K562 (cell line): ENCODE results near the gene UFSP1. TPM values are rescaled to one million over a fixed set of nuclear protein-coding genes. Genes with fewer than 3 reads are reported as not detected.
A peak's percentile ranks its signal among the peaks of the same experiment; 100 is the strongest.

Experiments used
- CREBBP ChIP-seq: IDR thresholded peaks from one replicate; pipeline ENCODE4 v1.6.1; 2012; ENCODE audit warnings: low read depth, mild to moderate bottlenecking, control low read depth, inconsistent platforms, low read length
- EWSR1 ChIP-seq: fragments of 450-650 bp; IDR thresholded peaks from 2 replicates; pipeline ENCODE4 v1.6.1; 2018; ENCODE audit warnings: borderline replicate concordance, mild to moderate bottlenecking, low read depth, moderate library complexity; ENCODE audit not compliant: partially characterized antibody
- FOXK1 ChIP-seq: sonication (generic); formaldehyde crosslinking; IDR thresholded peaks from 2 replicates; pipeline ENCODE4 v1.8.0; 2022; ENCODE audit warnings: missing genetic modification reagents, mild to moderate bottlenecking, borderline replicate concordance
- GATAD2A ChIP-seq: fragments of 450-650 bp; IDR thresholded peaks from 2 replicates; pipeline ENCODE4 v1.6.1; 2017
- LCOR ChIP-seq: sonication (generic); formaldehyde crosslinking; IDR thresholded peaks from 2 replicates; pipeline ENCODE4 v1.8.0; 2022; ENCODE audit warnings: mild to moderate bottlenecking, missing genetic modification reagents
- NR1H2 ChIP-seq: sonication (generic); formaldehyde crosslinking; IDR thresholded peaks from 2 replicates; pipeline ENCODE4 v1.4.0; 2020; ENCODE audit warnings: mild to moderate bottlenecking, missing genetic modification reagents
- RBM17 ChIP-seq: fragments of 200-400 bp; formaldehyde crosslinking; IDR thresholded peaks from 2 replicates; pipeline ENCODE4 v1.6.1; 2017; ENCODE audit warnings: low read depth, mild to moderate bottlenecking, low read length, borderline replicate concordance
- SRSF9 ChIP-seq: fragments of 200-400 bp; formaldehyde crosslinking; IDR thresholded peaks from 2 replicates; pipeline ENCODE4 v1.6.1; 2017; ENCODE audit warnings: low read depth, low read length, borderline replicate concordance
- TARDBP ChIP-seq: fragments of 450-650 bp; IDR thresholded peaks from 2 replicates; pipeline ENCODE4 v1.6.1; 2016
- THRAP3 ChIP-seq: fragments of 450-650 bp; IDR thresholded peaks from 2 replicates; pipeline ENCODE4 v1.6.1; 2016; ENCODE audit warnings: mild to moderate bottlenecking, inconsistent platforms, borderline replicate concordance
- YBX1 ChIP-seq: fragments of 450-650 bp; IDR thresholded peaks from 2 replicates; pipeline ENCODE4 v1.7.1; 2016; ENCODE audit warnings: mild to moderate bottlenecking
- polyA plus RNA-seq, 8 experiments: library from polyadenylated mRNA; depleted of rRNA in 4 of 8; stranded (reverse) in 5 of 8; unstranded in 3 of 8; fragments of >200 nt; fragmentation: Nextera tagmentation in 2 of 8; fragmentation: Illumina TruSeq in 1 of 8; extraction: Ambion mirVana in 2 of 8; extraction: Trizol in 1 of 8; gene quantifications; 2 replicates each; pipeline versions ENCODE4 v1.2.1 to v1.2.3, GENCODE V29; 2011 to 2014; ENCODE audit warnings: inconsistent platforms in 1 of 8, missing spikeins in 1 of 8
- total RNA-seq, 7 experiments: library from RNA; depleted of rRNA in 6 of 7; stranded (reverse); fragments of >200 nt in 6 of 7; fragmentation: Illumina TruSeq in 2 of 7; extraction: Trizol in 2 of 7; gene quantifications; 2 replicates each; pipeline versions ENCODE4 v1.2.1 to v1.2.3, GENCODE V29; 2011 to 2021; ENCODE audit warnings: low replicate concordance in 1 of 7
- TF ChIP-seq, protein P1 (sequence below): IDR thresholded peaks from 2 replicates; pipeline ENCODE4 v1.6.1; 2011; ENCODE audit warnings: borderline replicate concordance, low read depth, mild to moderate bottlenecking, moderate library complexity, low read length; ENCODE audit not compliant: insufficient read depth, poor library complexity, severe bottlenecking
- TF ChIP-seq, protein P2 (sequence below): fragments of 450-650 bp; conservative IDR thresholded peaks from 2 replicates; pipeline ENCODE4 v1.6.1; 2016; ENCODE audit warnings: missing genetic modification characterization, low read depth, mild to moderate bottlenecking, missing compliant biosample characterization, moderate library complexity
- TF ChIP-seq, protein P3 (sequence below): fragments of 450-650 bp; IDR thresholded peaks from 2 replicates; pipeline ENCODE4 v1.6.1; 2016; ENCODE audit warnings: missing biosample characterization, missing genetic modification characterization
- TF ChIP-seq, protein P4 (sequence below): fragments of 200-400 bp; formaldehyde crosslinking; IDR thresholded peaks from 2 replicates; pipeline ENCODE4 v1.6.1; 2017; ENCODE audit warnings: mild to moderate bottlenecking, low read depth, low read length, moderate library complexity
- TF ChIP-seq, protein P5 (sequence below): fragments of 250-450 bp; sonication (Bioruptor Pico); IDR thresholded peaks from 2 replicates; pipeline ENCODE4 v1.8.0; 2021; ENCODE audit warnings: borderline replicate concordance, mild to moderate bottlenecking, moderate library complexity; ENCODE audit not compliant: poor library complexity, severe bottlenecking
- TF ChIP-seq, protein P6 (sequence below): fragments of 450-650 bp; IDR thresholded peaks from 2 replicates; pipeline ENCODE4 v1.7.1; 2018; ENCODE audit warnings: mild to moderate bottlenecking, low read depth; ENCODE audit not compliant: partially characterized antibody

UFSP1 gene
- total and polyA plus RNA-seq, 9 of the 15 experiments (the other 6 are each of a cell fraction or from before 2014, with no cell fraction given): 0.50 to 18.8 (median 2.1) TPM

DNA sequence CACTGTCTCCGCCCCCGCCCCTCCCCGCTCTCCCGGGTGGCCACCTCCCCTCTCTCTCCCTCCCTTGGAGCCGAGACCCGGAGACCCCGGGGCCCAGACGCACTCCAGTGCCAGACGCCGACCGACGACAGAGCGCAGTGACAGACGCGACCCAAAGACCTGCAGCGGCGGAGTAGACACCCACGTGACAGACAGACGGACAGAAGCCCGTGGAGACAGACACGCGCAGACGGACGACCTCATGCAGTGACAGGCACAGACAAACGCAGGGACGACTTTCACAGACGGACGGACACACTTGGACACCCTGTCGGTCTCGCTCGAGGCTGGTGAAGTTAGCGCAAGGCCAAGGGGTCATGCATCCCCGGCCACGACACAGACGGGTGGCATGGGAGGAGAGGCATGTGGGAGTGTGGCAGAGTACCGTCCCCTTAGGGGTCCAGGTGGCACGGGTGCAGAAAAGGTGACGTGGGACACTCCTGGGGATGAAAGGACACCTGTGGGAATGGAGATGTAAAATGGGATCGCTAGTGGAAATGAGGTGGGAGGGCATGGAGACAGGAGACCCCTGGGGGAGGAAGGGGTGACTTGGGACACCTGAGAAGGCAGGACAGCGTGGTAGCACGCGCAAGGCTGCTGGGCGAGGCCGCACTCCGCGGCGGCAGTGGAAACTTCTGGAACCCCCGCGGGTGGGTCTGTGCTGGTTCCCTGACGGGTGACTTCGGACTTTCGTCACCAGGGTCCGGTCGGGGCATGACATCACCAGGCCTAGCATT lies 6.6 kb upstream of the UFSP1 start (continued):
- TF ChIP-seq, protein P1, sequence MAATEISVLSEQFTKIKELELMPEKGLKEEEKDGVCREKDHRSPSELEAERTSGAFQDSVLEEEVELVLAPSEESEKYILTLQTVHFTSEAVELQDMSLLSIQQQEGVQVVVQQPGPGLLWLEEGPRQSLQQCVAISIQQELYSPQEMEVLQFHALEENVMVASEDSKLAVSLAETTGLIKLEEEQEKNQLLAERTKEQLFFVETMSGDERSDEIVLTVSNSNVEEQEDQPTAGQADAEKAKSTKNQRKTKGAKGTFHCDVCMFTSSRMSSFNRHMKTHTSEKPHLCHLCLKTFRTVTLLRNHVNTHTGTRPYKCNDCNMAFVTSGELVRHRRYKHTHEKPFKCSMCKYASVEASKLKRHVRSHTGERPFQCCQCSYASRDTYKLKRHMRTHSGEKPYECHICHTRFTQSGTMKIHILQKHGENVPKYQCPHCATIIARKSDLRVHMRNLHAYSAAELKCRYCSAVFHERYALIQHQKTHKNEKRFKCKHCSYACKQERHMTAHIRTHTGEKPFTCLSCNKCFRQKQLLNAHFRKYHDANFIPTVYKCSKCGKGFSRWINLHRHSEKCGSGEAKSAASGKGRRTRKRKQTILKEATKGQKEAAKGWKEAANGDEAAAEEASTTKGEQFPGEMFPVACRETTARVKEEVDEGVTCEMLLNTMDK: no peak
- TF ChIP-seq, protein P2, sequence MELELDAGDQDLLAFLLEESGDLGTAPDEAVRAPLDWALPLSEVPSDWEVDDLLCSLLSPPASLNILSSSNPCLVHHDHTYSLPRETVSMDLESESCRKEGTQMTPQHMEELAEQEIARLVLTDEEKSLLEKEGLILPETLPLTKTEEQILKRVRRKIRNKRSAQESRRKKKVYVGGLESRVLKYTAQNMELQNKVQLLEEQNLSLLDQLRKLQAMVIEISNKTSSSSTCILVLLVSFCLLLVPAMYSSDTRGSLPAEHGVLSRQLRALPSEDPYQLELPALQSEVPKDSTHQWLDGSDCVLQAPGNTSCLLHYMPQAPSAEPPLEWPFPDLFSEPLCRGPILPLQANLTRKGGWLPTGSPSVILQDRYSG: no peak
- TF ChIP-seq LCOR (peak; percentile 32; the same call in 1 of the 2 replicates), EWSR1 (no peak), GATAD2A (peak; percentile 79), NR1H2 (CRISPR knock-in tag) (no peak), TARDBP (peak; percentile 67), SRSF9 (no peak), FOXK1 (CRISPR knock-in tag) (no peak), CREBBP (no peak), YBX1 (no peak), RBM17 (no peak), THRAP3 (no peak)
- TF ChIP-seq, protein P3, sequence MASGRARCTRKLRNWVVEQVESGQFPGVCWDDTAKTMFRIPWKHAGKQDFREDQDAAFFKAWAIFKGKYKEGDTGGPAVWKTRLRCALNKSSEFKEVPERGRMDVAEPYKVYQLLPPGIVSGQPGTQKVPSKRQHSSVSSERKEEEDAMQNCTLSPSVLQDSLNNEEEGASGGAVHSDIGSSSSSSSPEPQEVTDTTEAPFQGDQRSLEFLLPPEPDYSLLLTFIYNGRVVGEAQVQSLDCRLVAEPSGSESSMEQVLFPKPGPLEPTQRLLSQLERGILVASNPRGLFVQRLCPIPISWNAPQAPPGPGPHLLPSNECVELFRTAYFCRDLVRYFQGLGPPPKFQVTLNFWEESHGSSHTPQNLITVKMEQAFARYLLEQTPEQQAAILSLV (tag): no peak
- TF ChIP-seq, protein P4, sequence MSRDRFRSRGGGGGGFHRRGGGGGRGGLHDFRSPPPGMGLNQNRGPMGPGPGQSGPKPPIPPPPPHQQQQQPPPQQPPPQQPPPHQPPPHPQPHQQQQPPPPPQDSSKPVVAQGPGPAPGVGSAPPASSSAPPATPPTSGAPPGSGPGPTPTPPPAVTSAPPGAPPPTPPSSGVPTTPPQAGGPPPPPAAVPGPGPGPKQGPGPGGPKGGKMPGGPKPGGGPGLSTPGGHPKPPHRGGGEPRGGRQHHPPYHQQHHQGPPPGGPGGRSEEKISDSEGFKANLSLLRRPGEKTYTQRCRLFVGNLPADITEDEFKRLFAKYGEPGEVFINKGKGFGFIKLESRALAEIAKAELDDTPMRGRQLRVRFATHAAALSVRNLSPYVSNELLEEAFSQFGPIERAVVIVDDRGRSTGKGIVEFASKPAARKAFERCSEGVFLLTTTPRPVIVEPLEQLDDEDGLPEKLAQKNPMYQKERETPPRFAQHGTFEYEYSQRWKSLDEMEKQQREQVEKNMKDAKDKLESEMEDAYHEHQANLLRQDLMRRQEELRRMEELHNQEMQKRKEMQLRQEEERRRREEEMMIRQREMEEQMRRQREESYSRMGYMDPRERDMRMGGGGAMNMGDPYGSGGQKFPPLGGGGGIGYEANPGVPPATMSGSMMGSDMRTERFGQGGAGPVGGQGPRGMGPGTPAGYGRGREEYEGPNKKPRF: no peak
- TF ChIP-seq, protein P5, sequence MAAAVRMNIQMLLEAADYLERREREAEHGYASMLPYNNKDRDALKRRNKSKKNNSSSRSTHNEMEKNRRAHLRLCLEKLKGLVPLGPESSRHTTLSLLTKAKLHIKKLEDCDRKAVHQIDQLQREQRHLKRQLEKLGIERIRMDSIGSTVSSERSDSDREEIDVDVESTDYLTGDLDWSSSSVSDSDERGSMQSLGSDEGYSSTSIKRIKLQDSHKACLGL (CRISPR knock-in tag): no peak
- TF ChIP-seq, protein P6, sequence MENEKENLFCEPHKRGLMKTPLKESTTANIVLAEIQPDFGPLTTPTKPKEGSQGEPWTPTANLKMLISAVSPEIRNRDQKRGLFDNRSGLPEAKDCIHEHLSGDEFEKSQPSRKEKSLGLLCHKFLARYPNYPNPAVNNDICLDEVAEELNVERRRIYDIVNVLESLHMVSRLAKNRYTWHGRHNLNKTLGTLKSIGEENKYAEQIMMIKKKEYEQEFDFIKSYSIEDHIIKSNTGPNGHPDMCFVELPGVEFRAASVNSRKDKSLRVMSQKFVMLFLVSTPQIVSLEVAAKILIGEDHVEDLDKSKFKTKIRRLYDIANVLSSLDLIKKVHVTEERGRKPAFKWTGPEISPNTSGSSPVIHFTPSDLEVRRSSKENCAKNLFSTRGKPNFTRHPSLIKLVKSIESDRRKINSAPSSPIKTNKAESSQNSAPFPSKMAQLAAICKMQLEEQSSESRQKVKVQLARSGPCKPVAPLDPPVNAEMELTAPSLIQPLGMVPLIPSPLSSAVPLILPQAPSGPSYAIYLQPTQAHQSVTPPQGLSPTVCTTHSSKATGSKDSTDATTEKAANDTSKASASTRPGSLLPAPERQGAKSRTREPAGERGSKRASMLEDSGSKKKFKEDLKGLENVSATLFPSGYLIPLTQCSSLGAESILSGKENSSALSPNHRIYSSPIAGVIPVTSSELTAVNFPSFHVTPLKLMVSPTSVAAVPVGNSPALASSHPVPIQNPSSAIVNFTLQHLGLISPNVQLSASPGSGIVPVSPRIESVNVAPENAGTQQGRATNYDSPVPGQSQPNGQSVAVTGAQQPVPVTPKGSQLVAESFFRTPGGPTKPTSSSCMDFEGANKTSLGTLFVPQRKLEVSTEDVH: no peak
